ENCODE results near the gene CD248. TPM values are rescaled to one million over a fixed set of nuclear protein-coding genes. Genes with fewer than 3 reads are reported as not detected.
A peak's percentile ranks its signal among the peaks of the same experiment; 100 is the strongest.
"Not testable (repeated sequence)": the region's sequence is repeated elsewhere in the genome, so short reads cannot be mapped to it uniquely, and the experiment has no call there.

CD248 gene
- total RNA-seq, 4 donors from 2014 or later = 29.9 to 69.7 (median 47.3) TPM

DNA sequence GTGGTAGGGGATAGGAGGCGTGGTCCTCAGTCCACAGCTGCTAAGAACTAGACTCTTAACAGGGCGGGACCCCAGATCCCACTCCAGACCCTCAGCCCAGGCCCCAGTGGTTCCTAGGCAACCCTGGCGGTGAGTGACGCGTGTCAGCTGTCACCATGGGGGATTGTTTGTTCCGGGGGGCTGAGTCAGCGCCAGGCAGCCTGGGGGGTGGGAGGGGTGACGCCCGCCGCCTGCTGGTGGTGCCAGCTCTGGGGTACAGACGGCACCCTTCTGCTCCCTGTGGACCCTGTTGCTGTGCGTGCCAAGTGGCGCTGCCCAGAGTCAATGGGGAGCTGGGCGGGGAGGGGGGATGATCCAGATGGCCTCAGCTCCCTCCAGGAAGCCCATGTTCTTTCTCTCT lies 36.4 kb downstream of the CD248 start:
- no peak for DNase-seq (ENCODE audit: low spot score in 2 of 2)
- no peak for TF ChIP-seq EP300 (IDR thresholded peaks at IDR 0.05)
- TF ChIP-seq, protein P1, sequence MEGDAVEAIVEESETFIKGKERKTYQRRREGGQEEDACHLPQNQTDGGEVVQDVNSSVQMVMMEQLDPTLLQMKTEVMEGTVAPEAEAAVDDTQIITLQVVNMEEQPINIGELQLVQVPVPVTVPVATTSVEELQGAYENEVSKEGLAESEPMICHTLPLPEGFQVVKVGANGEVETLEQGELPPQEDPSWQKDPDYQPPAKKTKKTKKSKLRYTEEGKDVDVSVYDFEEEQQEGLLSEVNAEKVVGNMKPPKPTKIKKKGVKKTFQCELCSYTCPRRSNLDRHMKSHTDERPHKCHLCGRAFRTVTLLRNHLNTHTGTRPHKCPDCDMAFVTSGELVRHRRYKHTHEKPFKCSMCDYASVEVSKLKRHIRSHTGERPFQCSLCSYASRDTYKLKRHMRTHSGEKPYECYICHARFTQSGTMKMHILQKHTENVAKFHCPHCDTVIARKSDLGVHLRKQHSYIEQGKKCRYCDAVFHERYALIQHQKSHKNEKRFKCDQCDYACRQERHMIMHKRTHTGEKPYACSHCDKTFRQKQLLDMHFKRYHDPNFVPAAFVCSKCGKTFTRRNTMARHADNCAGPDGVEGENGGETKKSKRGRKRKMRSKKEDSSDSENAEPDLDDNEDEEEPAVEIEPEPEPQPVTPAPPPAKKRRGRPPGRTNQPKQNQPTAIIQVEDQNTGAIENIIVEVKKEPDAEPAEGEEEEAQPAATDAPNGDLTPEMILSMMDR (IDR thresholded peaks at IDR 0.05) = no peak
- TF ChIP-seq POLR2A (IDR thresholded peaks at IDR 0.05) = no peak
- no peak overlapping the region for H3K4me3 ChIP-seq
- H3K4me1 ChIP-seq = peaks cover 0 to 36% (median 15%) of the 10 kb centered on the region in 4 donors
- peaks cover 0 to 3% of the 10 kb centered on the region in 2 donors for H3K27me3 ChIP-seq
- no peaks in the 10 kb centered on the region for H3K9me3 ChIP-seq
- 63 to 73% methylated on average over 3 to 14 of the region's 14 CpGs for WGBS, 2 donors
- H3K27ac ChIP-seq = no peak overlapping the region
- peaks cover 0 to 38% (median 0%) of the 10 kb centered on the region in 3 donors for H3K36me3 ChIP-seq

DNA sequence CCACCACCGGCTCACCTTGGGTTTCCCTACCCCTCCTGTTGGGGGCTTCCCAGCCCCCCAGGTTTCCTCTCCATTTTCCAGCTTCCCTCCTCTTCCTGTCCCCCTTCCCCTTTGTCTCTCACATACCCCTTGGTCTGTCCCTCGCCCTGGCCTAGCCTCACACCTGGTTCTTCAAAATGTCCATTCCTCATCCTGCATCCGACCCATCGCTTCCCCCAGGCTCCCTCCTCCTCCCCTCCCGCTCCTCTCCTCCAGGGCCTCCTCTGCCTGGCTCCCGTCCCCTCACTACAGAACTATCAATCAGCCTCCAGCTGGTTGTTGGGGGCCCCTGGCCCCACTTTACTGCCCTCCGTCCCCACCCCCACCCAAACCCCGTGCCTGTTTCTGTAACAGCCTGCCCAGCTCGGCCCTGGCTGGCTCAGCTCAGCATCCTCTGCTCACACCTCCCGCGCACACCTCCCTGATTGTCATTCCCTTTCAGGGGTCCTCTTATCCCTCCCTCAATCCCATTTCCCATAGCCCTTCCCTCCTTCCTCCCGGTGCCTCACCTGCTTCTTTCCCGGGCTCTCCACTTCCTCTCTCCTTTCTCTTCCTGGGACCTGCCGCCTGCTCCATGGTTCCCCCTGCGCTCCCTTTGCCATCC lies 37.6 kb downstream of the CD248 start:
- Histone ChIP-seq H3K27ac (no peak overlapping the region), H3K36me3 (peaks cover 0 to 38% (median 0%) of the 10 kb centered on the region in 3 donors), H3K4me1 (peaks cover 0 to 28% (median 15%) of the 10 kb centered on the region in 4 donors), H3K9me3 (no peaks in the 10 kb centered on the region), H3K27me3 (peaks cover 0 to 3% of the 10 kb centered on the region in 2 donors), H3K4me3 (no peak overlapping the region)
- no peak for TF ChIP-seq EP300 (IDR thresholded peaks at IDR 0.05)
- no peak for DNase-seq (ENCODE audit: low spot score in 2 of 2)
- WGBS, 2 donors = 60 to 65% methylated on average over 15 of the region's 15 CpGs

DNA sequence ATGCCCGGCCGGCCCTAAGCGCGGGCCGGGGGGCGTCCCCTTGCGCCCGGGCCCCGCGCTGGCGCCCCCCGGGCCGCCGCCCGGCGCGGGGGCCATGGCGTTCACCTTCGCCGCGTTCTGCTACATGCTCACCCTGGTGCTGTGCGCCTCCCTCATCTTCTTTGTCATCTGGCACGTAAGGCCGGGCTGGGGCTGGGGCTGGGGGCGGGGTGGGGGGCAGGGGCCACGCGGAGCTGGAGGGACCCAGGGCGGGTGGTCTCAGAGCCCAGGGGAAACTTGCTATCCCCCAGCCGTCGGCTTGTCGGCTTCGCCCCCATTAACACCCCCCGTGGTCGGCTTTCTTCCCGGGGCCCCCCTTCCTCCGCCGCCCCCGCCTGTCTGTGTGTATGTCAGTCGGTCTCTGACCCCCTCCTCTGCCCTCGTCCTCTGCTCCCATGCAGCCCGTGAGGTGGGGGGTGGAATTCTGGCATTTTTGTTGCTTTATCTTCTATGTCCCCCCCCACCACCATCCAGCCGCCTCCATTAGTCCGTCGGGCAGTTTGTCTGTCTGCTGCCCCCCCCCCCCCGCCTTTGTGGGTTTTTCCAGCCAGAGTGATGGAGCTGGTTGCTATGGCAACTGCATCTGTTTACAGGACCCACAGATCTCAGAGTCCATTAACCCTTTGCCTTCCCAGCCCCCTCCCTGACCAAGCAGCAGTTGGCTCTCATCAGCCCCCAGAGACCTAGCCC lies 38.3 kb downstream of the CD248 start:
- no peak overlapping the region for H3K27ac ChIP-seq
- peaks cover 0 to 28% (median 15%) of the 10 kb centered on the region in 4 donors for H3K4me1 ChIP-seq
- 3 to 8% methylated on average over 13 to 25 of the region's 45 CpGs for WGBS, 2 donors
- peaks cover 0 to 38% (median 5%) of the 10 kb centered on the region in 3 donors for H3K36me3 ChIP-seq
- TF ChIP-seq, protein P1 (IDR thresholded peaks at IDR 0.05) = no peak
- TF ChIP-seq EP300 (IDR thresholded peaks at IDR 0.05) (no peak), POLR2A (IDR thresholded peaks at IDR 0.05) (no peak)
- peaks cover 0 to 3% of the 10 kb centered on the region in 2 donors for H3K27me3 ChIP-seq
- no peaks in the 10 kb centered on the region for H3K9me3 ChIP-seq
- peak overlapping the region in 1 of 4 donors; percentile 47 for H3K4me3 ChIP-seq
- DNase-seq (ENCODE audit: low spot score in 2 of 2) = no peak

DNA sequence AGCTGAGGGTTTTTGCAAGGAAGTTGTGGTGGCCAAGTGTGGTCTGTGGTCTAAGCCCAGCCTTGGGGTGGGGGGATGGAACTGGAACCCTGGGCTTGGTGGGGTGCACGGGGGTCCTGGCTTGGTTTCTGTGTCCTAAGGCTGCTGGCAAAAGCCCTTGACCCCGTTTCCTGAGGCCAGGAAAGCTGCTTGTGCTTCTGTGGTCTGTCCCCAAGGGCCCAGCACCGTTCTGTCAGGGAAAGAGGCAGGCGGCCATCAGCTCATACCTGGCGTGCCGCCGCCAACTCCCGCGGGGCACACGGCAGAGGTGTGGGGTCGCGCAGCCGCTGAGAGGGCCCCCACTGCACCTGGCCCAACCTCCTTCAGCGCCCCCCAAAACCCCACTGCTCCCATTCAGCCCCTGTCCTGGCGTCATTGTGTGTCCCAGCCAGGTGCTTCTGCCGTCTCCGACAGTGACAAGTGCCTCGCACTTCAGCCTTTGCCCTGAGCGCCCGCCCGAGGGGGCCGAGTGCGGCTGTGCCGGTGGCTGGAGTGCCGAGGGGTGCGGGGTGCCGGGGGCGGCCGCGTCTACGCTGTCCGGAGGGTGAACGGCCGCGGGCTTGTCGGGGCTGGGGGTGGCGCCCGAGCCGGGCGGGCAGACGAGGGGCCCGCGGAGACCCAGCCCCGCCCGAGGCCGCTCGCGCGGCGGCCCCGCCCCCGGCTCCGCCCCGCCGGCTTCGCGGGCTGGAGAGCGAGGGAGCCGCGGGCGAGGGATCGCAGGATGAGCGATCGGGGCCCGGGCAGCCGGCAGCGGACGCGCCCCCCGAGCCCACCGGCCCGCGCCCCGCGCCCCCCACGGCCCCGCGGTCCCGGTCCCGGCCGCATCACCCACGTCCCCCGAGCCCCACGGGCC lies 39.1 kb downstream of the CD248 start, which contains the start of gene CNIH2:
TSS of gene CNIH2 (plus strand) at position 705 of the 892 bp plus-strand sequence. CDS start 282 bp downstream, outside the sequence.
- no peak for DNase-seq (ENCODE audit: low spot score in 2 of 2)
- Histone ChIP-seq H3K27me3 (peaks cover 0 to 3% of the 10 kb centered on the region in 2 donors), H3K4me1 (peaks cover 0 to 23% (median 15%) of the 10 kb centered on the region in 4 donors), H3K36me3 (peaks cover 0 to 44% (median 12%) of the 10 kb centered on the region in 3 donors), H3K9me3 (no peaks in the 10 kb centered on the region), H3K4me3 (peak within 1 kb of the TSS; percentile 9 to 47 (median 19)), H3K27ac (peak within 1 kb of the TSS in 3 of 4 donors; percentile 42 to 76 (median 71))
- TF ChIP-seq POLR2A (IDR thresholded peaks at IDR 0.05) (no peak), EP300 (IDR thresholded peaks at IDR 0.05) (no peak)
- TF ChIP-seq, protein P1 (IDR thresholded peaks at IDR 0.05) = no peak
- WGBS, 2 donors = 16 to 18% methylated on average over 21 to 23 of the region's 84 CpGs

DNA sequence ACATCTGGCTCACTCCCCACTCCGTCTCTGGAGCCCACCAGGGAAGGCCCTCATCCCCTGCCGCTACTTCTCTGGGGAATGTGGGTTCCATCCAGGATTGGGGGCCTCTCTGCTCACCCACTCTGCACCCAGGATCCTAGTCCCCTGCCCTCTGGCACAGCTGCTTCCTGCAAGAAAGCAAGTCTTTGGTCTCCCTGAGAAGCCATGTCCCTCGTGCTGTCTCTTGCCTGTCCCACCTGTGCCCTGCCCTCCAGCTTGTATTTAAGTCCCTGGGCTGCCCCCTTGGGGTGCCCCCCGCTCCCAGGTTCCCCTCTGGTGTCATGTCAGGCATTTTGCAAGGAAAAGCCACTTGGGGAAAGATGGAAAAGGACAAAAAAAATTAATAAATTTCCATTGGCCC lies 39.8 kb downstream of the CD248 start:
- not testable (repeated sequence) for H3K27me3 ChIP-seq; H3K4me3 ChIP-seq; H3K27ac ChIP-seq; H3K9me3 ChIP-seq; DNase-seq (ENCODE audit: low spot score in 2 of 2)
- Histone ChIP-seq H3K36me3 (peaks cover 6 to 50% (median 12%) of the 10 kb centered on the region in 3 donors), H3K4me1 (peaks cover 0 to 17% (median 12%) of the 10 kb centered on the region in 4 donors)
- 75 to 77% methylated on average over 4 of the region's 4 CpGs for WGBS, 2 donors

DNA sequence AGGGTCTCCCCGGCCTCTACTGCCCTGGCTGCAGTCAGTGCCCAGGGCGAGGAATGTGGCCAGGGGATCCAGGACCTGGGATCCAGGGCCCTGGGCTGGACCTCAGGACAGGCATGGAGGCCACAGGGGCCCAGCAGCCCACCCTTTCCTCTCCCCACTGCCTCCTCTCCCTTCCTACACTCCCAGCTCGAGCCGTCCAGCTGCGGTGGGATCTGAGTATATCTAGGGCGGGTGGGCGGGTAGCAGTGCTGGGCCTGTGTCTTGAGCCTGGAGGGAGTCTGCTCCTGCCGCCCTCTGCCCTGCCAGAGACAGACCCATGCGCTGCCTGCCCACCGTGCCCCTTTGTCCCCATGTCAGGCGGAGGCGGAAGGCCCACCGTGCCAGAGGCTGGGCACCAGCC lies 40.2 kb downstream of the CD248 start:
- H3K27me3 ChIP-seq; H3K27ac ChIP-seq; H3K4me3 ChIP-seq; DNase-seq (ENCODE audit: low spot score in 2 of 2); H3K9me3 ChIP-seq: not testable (repeated sequence)
- H3K36me3 ChIP-seq = peaks cover 9 to 55% (median 12%) of the 10 kb centered on the region in 3 donors
- peaks cover 0 to 15% (median 11%) of the 10 kb centered on the region in 4 donors for H3K4me1 ChIP-seq
- 56 to 69% methylated on average over 11 to 13 of the region's 13 CpGs for WGBS, 2 donors
